NK-92 treated with Interleukin-12 subunit alpha and Interleukin-12 subunit beta, amount 100 ng/mL, for 24 hours (cell line): ENCODE results near the gene HLA-DQA1.
"Not testable (repeated sequence)": the region's sequence is repeated elsewhere in the genome, so short reads cannot be mapped to it uniquely, and the experiment has no call there.

Source experiments
- DNase-seq: peaks from one replicate; lab custom pipeline; 2025; lab: John Stamatoyannopoulos, UW

Gene HLA-DQA1

GRCh38 chr6:32659856-32660595, 22.8 kb downstream of the HLA-DQA1 start:
- no peak for DNase-seq

- DNase-seq, result no peak
Observed at GRCh38 chr6:32662099-32662498, 24.9 kb downstream of the HLA-DQA1 start.

- no peak for DNase-seq
Observed at GRCh38 chr6:32662836-32663235, 25.6 kb downstream of the HLA-DQA1 start.

GRCh38 chr6:32664354-32664753, 27.1 kb downstream of the HLA-DQA1 start:
- no peak for DNase-seq

- no peak for DNase-seq
Observed at GRCh38 chr6:32664827-32665362, 27.7 kb downstream of the HLA-DQA1 start.

- no peak for DNase-seq
Observed at GRCh38 chr6:32665661-32666060, 28.5 kb downstream of the HLA-DQA1 start.

GRCh38 chr6:32666420-32667300, 29.5 kb downstream of the HLA-DQA1 start, which contains the start of gene HLA-DQB1:
TSS of gene HLA-DQB1 (minus strand) at chr6:32666657. CDS start at chr6:32666607, 50 bp downstream.
- peak; percentile 37 for DNase-seq

- DNase-seq, result peak; percentile 26
Observed at GRCh38 chr6:32668226-32668747, 31.1 kb downstream of the HLA-DQA1 start.

GRCh38 chr6:32669240-32669639, 32.0 kb downstream of the HLA-DQA1 start:
- no peak for DNase-seq

- no peak for DNase-seq
Observed at GRCh38 chr6:32669893-32670292, 32.7 kb downstream of the HLA-DQA1 start.

GRCh38 chr6:32671908-32672307, 34.7 kb downstream of the HLA-DQA1 start:
- DNase-seq, result not testable (repeated sequence)

GRCh38 chr6:32674123-32674522, 36.9 kb downstream of the HLA-DQA1 start:
- not testable (repeated sequence) for DNase-seq

- no peak for DNase-seq
Observed at GRCh38 chr6:32679492-32679891, 42.3 kb downstream of the HLA-DQA1 start.

GRCh38 chr6:32680055-32680454, 42.8 kb downstream of the HLA-DQA1 start:
- DNase-seq, result no peak

- DNase-seq, result no peak
Observed at GRCh38 chr6:32684246-32684645, 47.0 kb downstream of the HLA-DQA1 start.

GRCh38 chr6:32685603-32686002, 48.4 kb downstream of the HLA-DQA1 start:
- peak; percentile 23 for DNase-seq

- DNase-seq, result no peak
Observed at GRCh38 chr6:32689531-32690501, 52.6 kb downstream of the HLA-DQA1 start.

- peak; percentile 43 for DNase-seq
Observed at GRCh38 chr6:32692019-32692418, 54.8 kb downstream of the HLA-DQA1 start.
